Panc1 (cell line): ENCODE results near the gene PRDX1.

Experiments
- TCF7L2 ChIP-seq: IDR thresholded peaks from 2 replicates; pipeline ENCODE4 v1.6.1; 2011; ENCODE audit warnings: mild to moderate bottlenecking, low read depth, low read length, inconsistent platforms
- TF ChIP-seq, protein P1 (sequence below): fragments of 450-650 bp; IDR thresholded peaks from 2 replicates; pipeline ENCODE4 v1.5.1; 2017; ENCODE audit warnings: mild to moderate bottlenecking

DNA sequence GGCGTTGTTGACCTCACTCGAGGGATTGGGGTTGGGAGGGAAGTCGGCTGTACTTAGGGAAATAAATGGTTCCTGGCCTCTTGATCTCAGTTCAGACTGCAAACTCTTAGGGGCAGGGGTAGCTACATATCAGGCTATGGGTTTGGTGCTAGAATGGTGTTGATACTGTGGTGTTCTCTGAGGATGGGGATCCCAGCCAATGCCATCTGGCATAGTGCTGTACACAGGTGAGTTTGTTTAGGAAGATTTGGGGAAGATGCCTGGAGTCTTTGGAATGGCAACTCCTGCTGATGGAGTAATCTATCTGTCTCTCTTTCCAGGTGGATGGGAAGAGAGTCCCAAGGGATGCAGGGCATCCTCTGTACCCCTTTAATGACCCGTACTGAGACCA is 47.9 kb upstream of the PRDX1 start:
- TF ChIP-seq, protein P1, sequence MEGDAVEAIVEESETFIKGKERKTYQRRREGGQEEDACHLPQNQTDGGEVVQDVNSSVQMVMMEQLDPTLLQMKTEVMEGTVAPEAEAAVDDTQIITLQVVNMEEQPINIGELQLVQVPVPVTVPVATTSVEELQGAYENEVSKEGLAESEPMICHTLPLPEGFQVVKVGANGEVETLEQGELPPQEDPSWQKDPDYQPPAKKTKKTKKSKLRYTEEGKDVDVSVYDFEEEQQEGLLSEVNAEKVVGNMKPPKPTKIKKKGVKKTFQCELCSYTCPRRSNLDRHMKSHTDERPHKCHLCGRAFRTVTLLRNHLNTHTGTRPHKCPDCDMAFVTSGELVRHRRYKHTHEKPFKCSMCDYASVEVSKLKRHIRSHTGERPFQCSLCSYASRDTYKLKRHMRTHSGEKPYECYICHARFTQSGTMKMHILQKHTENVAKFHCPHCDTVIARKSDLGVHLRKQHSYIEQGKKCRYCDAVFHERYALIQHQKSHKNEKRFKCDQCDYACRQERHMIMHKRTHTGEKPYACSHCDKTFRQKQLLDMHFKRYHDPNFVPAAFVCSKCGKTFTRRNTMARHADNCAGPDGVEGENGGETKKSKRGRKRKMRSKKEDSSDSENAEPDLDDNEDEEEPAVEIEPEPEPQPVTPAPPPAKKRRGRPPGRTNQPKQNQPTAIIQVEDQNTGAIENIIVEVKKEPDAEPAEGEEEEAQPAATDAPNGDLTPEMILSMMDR, result no peak
- TF ChIP-seq TCF7L2, result no peak
